ENCODE data around the gene TDRD1. TPM values are rescaled to one million over a fixed set of nuclear protein-coding genes. Genes with fewer than 3 reads are reported as not detected.

Gene TDRD1
- total RNA-seq, 1 experiment from 2014 or later, result not detected

- Mint-ChIP-seq H3K27ac (ENCODE audit: unreplicated experiment) (peak overlapping the region; percentile 99), H3K27me3 (ENCODE audit: unreplicated experiment) (no peaks in the 10 kb centered on the region), H3K4me3 (ENCODE audit: low read depth, unreplicated experiment) (peak overlapping the region; percentile 99), H3K9me3 (ENCODE audit: low read depth, unreplicated experiment) (no peaks in the 10 kb centered on the region), H3K4me1 (ENCODE audit: low read depth, unreplicated experiment) (peaks cover 13% of the 10 kb centered on the region), H3K36me3 (ENCODE audit: insufficient read depth, unreplicated experiment) (peaks cover 28% of the 10 kb centered on the region)
- peak; percentile 33 for DNase-seq
- intact Hi-C loops (cut with micrococcal nuclease; ENCODE audit: unreplicated experiment), result loop anchor here (5.0 kb wide), 1 partner anchor 73 kb away; no protein-coding TSS in a partner anchor
- no TSS peak for BruUV-seq (replicated peaks)
- TF ChIP-seq CTCF (IDR thresholded peaks at IDR 0.05; ENCODE audit: unreplicated experiment), result no peak
- CTCF ChIA-PET, result interaction anchor here (0.9 kb wide), 1 partner anchor 37 kb away, joined by 3 read pairs; no protein-coding TSS in a partner anchor
Measured at GRCh38 chr10:114174695-114175188, 4.4 kb upstream of the TDRD1 start.

GRCh38 chr10:114175667-114176066 is 3.5 kb upstream of the TDRD1 start:
- H3K9me3 Mint-ChIP-seq (ENCODE audit: low read depth, unreplicated experiment), result no peaks in the 10 kb centered on the region
- no peak overlapping the region for H3K27ac Mint-ChIP-seq (ENCODE audit: unreplicated experiment)
- TF ChIP-seq CTCF (IDR thresholded peaks at IDR 0.05; ENCODE audit: unreplicated experiment), result no peak
- H3K27me3 Mint-ChIP-seq (ENCODE audit: unreplicated experiment), result no peaks in the 10 kb centered on the region
- DNase-seq, result no peak
- CTCF ChIA-PET, result interaction anchor here (0.6 kb wide), 1 partner anchor 1035 kb away, joined by 3 read pairs; no protein-coding TSS in a partner anchor
- H3K36me3 Mint-ChIP-seq (ENCODE audit: insufficient read depth, unreplicated experiment), result peaks cover 28% of the 10 kb centered on the region
- H3K4me3 Mint-ChIP-seq (ENCODE audit: low read depth, unreplicated experiment), result no peak overlapping the region
- no TSS peak for BruUV-seq (replicated peaks)
- peaks cover 13% of the 10 kb centered on the region for H3K4me1 Mint-ChIP-seq (ENCODE audit: low read depth, unreplicated experiment)
- intact Hi-C loops (cut with micrococcal nuclease; ENCODE audit: unreplicated experiment), result no loop called here

DNA sequence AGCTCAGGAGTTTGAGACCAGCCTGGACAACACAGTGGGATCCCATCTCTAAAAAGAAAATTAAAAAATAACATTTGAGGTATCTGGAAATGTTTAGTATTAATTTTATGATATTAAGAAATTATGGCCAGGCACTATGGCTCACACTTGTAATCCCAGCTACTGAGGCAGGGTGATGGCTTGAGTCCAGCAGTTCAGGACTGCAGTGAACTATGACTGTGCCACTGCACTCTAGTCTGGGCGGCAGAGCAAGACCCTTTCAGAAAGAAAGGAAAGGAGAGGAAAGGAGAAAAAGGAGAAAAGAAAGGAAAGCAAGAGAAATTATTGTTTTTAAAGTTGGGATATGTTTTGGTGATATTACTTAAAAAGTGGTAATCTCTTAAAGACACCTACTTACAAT is 2.6 kb upstream of the TDRD1 start:
- TF ChIP-seq CTCF (IDR thresholded peaks at IDR 0.05; ENCODE audit: unreplicated experiment), result no peak
- intact Hi-C loops (cut with micrococcal nuclease; ENCODE audit: unreplicated experiment), result no loop called here
- DNase-seq, result no peak
- Mint-ChIP-seq H3K27ac (ENCODE audit: unreplicated experiment) (no peak overlapping the region), H3K4me1 (ENCODE audit: low read depth, unreplicated experiment) (peaks cover 13% of the 10 kb centered on the region), H3K27me3 (ENCODE audit: unreplicated experiment) (no peaks in the 10 kb centered on the region), H3K4me3 (ENCODE audit: low read depth, unreplicated experiment) (no peak overlapping the region), H3K36me3 (ENCODE audit: insufficient read depth, unreplicated experiment) (peaks cover 28% of the 10 kb centered on the region), H3K9me3 (ENCODE audit: low read depth, unreplicated experiment) (no peaks in the 10 kb centered on the region)
- CTCF ChIA-PET, result no interaction called here
- BruUV-seq (replicated peaks), result no TSS peak

- no peak for DNase-seq
- intact Hi-C loops (cut with micrococcal nuclease; ENCODE audit: unreplicated experiment), result no loop called here
Measured at GRCh38 chr10:114179747-114180146, 594 bp downstream of the TDRD1 start.

More at GRCh38 chr10:114179747-114180146, 594 bp downstream of the TDRD1 start:
- Mint-ChIP-seq H3K36me3 (ENCODE audit: insufficient read depth, unreplicated experiment) (peaks cover 2% of the 10 kb centered on the region), H3K4me3 (ENCODE audit: low read depth, unreplicated experiment) (no peak overlapping the region), H3K9me3 (ENCODE audit: low read depth, unreplicated experiment) (no peaks in the 10 kb centered on the region), H3K27ac (ENCODE audit: unreplicated experiment) (no peak overlapping the region), H3K27me3 (ENCODE audit: unreplicated experiment) (no peaks in the 10 kb centered on the region), H3K4me1 (ENCODE audit: low read depth, unreplicated experiment) (peaks cover 11% of the 10 kb centered on the region)
- BruUV-seq (replicated peaks), result no TSS peak
- no peak for TF ChIP-seq CTCF (IDR thresholded peaks at IDR 0.05; ENCODE audit: unreplicated experiment)
- CTCF ChIA-PET, result no interaction called here

Measured in Calu3 (cell line).